Left ventricle myocardium inferior (tissue), 1 donor: Measurements from ENCODE around the gene RNF186. TPM values are rescaled to one million over a fixed set of nuclear protein-coding genes. Genes with fewer than 3 reads are reported as not detected.
"Not testable (repeated sequence)": the region's sequence is repeated elsewhere in the genome, so short reads cannot be mapped to it uniquely, and the experiment has no call there.

Source experiments
- DNase-seq: peaks from one replicate; pipeline ENCODE4 v3.0.0-alpha.2; 2020
- H3K27ac ChIP-seq: fragments of 200-600 bp; replicated peaks from 2 replicates; pipeline ENCODE4 v1.8.0; 2021
- H3K27me3 ChIP-seq: fragments of 200-600 bp; 2 replicates; pipeline ENCODE4 v1.8.0; 2021; ENCODE audit warnings: low read depth
- H3K36me3 ChIP-seq: fragments of 200-600 bp; 2 replicates; pipeline ENCODE4 v1.8.0; 2021
- H3K4me1 ChIP-seq: fragments of 200-600 bp; 2 replicates; pipeline ENCODE4 v1.8.0; 2021
- H3K4me3 ChIP-seq: fragments of 200-600 bp; 2 replicates; pipeline ENCODE4 v1.8.0; 2021; ENCODE audit warnings: mild to moderate bottlenecking, moderate library complexity
- H3K9me3 ChIP-seq: fragments of 200-600 bp; replicated peaks from 2 replicates; pipeline ENCODE4 v1.8.0; 2021
- intact Hi-C: fragments of 100-400 bp; cut with micrococcal nuclease; formaldehyde crosslinking; loops from one replicate; pipeline ENCODE4 v1.11.0; 2022
- total RNA-seq: library from RNA; stranded (reverse); fragmentation: NEBNext Ultra II Directional; extraction: Animal tissue kit (Norgen Biotek cat#: 25700); gene quantifications from one replicate; pipeline ENCODE4 v1.2.1, GENCODE V29; 2021
- TF ChIP-seq, protein P1 (sequence below): fragments of 200-600 bp; IDR thresholded peaks from 2 replicates; pipeline ENCODE4 v1.8.0; 2021; ENCODE audit warnings: antibody characterized with exemption, mild to moderate bottlenecking, borderline replicate concordance
- donor health status: DM: no; HTN: yes; CAD: no; lungs with severe emphysema.

The RNF186 gene
- total RNA-seq, 1 donor from 2014 or later, result not detected

GRCh38 chr1:19860418-19860817 lies 45.3 kb upstream of the RNF186 start:
- no peak overlapping the region for H3K27ac ChIP-seq
- no peak overlapping the region for H3K4me3 ChIP-seq
- peaks cover 63% of the 10 kb centered on the region for H3K27me3 ChIP-seq
- no peaks in the 10 kb centered on the region for H3K36me3 ChIP-seq
- TF ChIP-seq, protein P1, sequence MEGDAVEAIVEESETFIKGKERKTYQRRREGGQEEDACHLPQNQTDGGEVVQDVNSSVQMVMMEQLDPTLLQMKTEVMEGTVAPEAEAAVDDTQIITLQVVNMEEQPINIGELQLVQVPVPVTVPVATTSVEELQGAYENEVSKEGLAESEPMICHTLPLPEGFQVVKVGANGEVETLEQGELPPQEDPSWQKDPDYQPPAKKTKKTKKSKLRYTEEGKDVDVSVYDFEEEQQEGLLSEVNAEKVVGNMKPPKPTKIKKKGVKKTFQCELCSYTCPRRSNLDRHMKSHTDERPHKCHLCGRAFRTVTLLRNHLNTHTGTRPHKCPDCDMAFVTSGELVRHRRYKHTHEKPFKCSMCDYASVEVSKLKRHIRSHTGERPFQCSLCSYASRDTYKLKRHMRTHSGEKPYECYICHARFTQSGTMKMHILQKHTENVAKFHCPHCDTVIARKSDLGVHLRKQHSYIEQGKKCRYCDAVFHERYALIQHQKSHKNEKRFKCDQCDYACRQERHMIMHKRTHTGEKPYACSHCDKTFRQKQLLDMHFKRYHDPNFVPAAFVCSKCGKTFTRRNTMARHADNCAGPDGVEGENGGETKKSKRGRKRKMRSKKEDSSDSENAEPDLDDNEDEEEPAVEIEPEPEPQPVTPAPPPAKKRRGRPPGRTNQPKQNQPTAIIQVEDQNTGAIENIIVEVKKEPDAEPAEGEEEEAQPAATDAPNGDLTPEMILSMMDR, result no peak
- peaks cover 21% of the 10 kb centered on the region for H3K9me3 ChIP-seq
- intact Hi-C loops, result no loop called here
- no peaks in the 10 kb centered on the region for H3K4me1 ChIP-seq
- no peak for DNase-seq

DNA sequence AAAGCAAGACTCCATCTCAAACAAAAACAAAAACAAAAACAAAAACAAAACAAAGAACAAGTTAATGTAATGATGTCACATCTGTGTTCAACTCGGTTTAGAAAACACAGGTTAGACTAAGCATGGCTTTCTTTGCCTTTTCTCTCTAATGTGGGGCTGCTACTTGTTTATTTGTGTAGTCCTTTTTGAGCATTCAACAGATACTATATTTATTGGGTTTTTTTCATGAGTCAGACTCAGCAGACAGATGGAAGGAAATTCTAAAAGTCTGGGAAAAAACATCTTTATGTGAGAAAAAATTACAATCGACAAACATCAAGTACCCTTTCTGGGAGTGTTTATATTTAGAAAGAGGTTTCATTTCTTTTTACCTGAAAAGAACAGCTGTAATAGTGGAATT lies 44.8 kb upstream of the RNF186 start:
- H3K9me3 ChIP-seq, result peaks cover 15% of the 10 kb centered on the region
- H3K27ac ChIP-seq, result no peak overlapping the region
- H3K4me1 ChIP-seq, result no peaks in the 10 kb centered on the region
- intact Hi-C loops, result no loop called here
- peaks cover 65% of the 10 kb centered on the region for H3K27me3 ChIP-seq
- TF ChIP-seq, protein P1, result no peak
- H3K36me3 ChIP-seq, result no peaks in the 10 kb centered on the region
- DNase-seq, result no peak
- no peak overlapping the region for H3K4me3 ChIP-seq

DNA sequence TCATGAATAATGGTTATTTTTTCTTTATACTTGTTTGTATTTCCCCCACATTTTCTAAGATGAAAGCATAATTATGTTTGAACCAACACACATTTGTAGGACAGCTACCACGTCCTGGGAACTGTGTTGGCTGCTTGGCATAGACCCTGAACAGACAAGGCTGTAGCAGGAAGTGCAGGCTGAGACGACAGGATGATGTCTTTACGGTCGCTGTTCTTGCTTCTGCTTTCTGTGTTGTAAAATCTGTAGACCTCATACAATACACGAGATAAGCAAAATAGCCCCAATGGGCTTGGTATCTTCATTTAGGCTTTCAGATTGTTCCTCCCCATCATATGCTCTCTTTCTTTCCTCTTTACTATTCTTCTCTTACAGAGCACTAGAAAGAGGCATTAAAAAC lies 43.8 kb upstream of the RNF186 start:
- Histone ChIP-seq H3K4me3 (no peak overlapping the region), H3K9me3 (peaks cover 15% of the 10 kb centered on the region), H3K27me3 (peaks cover 68% of the 10 kb centered on the region), H3K27ac (no peak overlapping the region), H3K4me1 (no peaks in the 10 kb centered on the region), H3K36me3 (no peaks in the 10 kb centered on the region)
- intact Hi-C loops, result no loop called here
- DNase-seq, result no peak
- TF ChIP-seq, protein P1, result no peak

GRCh38 chr1:19854866-19855265 lies 39.8 kb upstream of the RNF186 start:
- intact Hi-C loops, result no loop called here
- peaks cover 59% of the 10 kb centered on the region for H3K27me3 ChIP-seq
- no peaks in the 10 kb centered on the region for H3K4me1 ChIP-seq
- TF ChIP-seq, protein P1, result no peak
- no peak for DNase-seq
- no peaks in the 10 kb centered on the region for H3K9me3 ChIP-seq
- H3K36me3 ChIP-seq, result no peaks in the 10 kb centered on the region
- no peak overlapping the region for H3K27ac ChIP-seq
- no peak overlapping the region for H3K4me3 ChIP-seq

- Histone ChIP-seq H3K4me1 (no peaks in the 10 kb centered on the region), H3K27me3 (peaks cover 48% of the 10 kb centered on the region), H3K27ac (no peak overlapping the region), H3K4me3 (no peak overlapping the region), H3K36me3 (no peaks in the 10 kb centered on the region), H3K9me3 (no peaks in the 10 kb centered on the region)
- TF ChIP-seq, protein P1, result no peak
- no peak for DNase-seq
- intact Hi-C loops, result no loop called here
Measured at GRCh38 chr1:19852036-19852435, 37.0 kb upstream of the RNF186 start.

DNA sequence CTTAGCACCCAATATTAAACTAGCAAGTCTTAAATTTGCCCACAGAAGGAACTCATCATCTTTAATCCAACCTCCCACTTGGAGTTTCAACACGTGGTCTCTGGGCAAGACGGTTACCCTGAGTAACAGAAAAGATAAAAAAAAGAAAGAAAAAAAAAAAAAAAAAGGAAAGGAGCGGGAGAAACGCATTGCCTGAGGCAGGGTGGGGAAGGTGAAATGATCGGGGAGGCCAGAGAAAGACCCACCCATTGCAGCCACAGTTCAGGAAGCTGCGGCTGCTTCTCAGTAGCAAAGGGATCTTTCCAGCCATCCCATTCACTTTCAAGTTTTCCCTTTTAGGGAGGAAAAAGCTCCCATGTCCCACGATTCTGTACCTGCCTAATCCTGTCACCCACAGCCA lies 35.1 kb upstream of the RNF186 start:
- no peak overlapping the region for H3K27ac ChIP-seq
- TF ChIP-seq, protein P1, result no peak
- intact Hi-C loops, result no loop called here
- H3K4me3 ChIP-seq, result no peak overlapping the region
- no peaks in the 10 kb centered on the region for H3K36me3 ChIP-seq
- H3K27me3 ChIP-seq, result peaks cover 54% of the 10 kb centered on the region
- H3K9me3 ChIP-seq, result no peaks in the 10 kb centered on the region
- no peak for DNase-seq
- no peaks in the 10 kb centered on the region for H3K4me1 ChIP-seq

GRCh38 chr1:19849307-19849706 lies 34.2 kb upstream of the RNF186 start:
- H3K4me3 ChIP-seq, H3K4me1 ChIP-seq, H3K9me3 ChIP-seq, DNase-seq, intact Hi-C loops, H3K27ac ChIP-seq, H3K36me3 ChIP-seq: not testable (repeated sequence)
- H3K27me3 ChIP-seq, result peaks cover 56% of the 10 kb centered on the region

- H3K27me3 ChIP-seq, result peaks cover 52% of the 10 kb centered on the region
- H3K36me3 ChIP-seq, H3K27ac ChIP-seq, H3K4me3 ChIP-seq, intact Hi-C loops, DNase-seq, H3K4me1 ChIP-seq, H3K9me3 ChIP-seq: not testable (repeated sequence)
Measured at GRCh38 chr1:19847334-19847733, 32.3 kb upstream of the RNF186 start.
